COLO668 (cell line): ENCODE measurements around the gene INHBE.
"Not testable (repeated sequence)": the region's sequence is repeated elsewhere in the genome, so short reads cannot be mapped to it uniquely, and the experiment has no call there.

Source experiments
- DNase-seq: peaks from one replicate; lab custom pipeline; 2025; ENCODE audit not compliant: unreplicated experiment; lab: John Stamatoyannopoulos, UW

The INHBE gene

GRCh38 chr12:57441393-57441792 is 13.7 kb upstream of the INHBE start:
- DNase-seq, result not testable (repeated sequence)

- no peak for DNase-seq
These were observed 13.2 kb upstream of the INHBE start for GRCh38 chr12:57441846-57442427.

- not testable (repeated sequence) for DNase-seq
These were observed 10.8 kb upstream of the INHBE start for GRCh38 chr12:57444337-57444736.

- DNase-seq, result no peak
These were observed 10.4 kb upstream of the INHBE start for GRCh38 chr12:57444744-57445143.

GRCh38 chr12:57446292-57446960 is 8.7 kb upstream of the INHBE start:
- no peak for DNase-seq

- DNase-seq, result no peak
These were observed 6.4 kb upstream of the INHBE start for GRCh38 chr12:57448669-57449068.

GRCh38 chr12:57449375-57449774 is 5.7 kb upstream of the INHBE start:
- DNase-seq, result no peak

GRCh38 chr12:57450057-57450456 is 5.0 kb upstream of the INHBE start:
- no peak for DNase-seq

GRCh38 chr12:57451233-57451778 is 3.8 kb upstream of the INHBE start:
- DNase-seq, result no peak

- DNase-seq, result no peak
These were observed 2.7 kb upstream of the INHBE start for GRCh38 chr12:57452181-57452936.

GRCh38 chr12:57452937-57453509 is 2.1 kb upstream of the INHBE start:
- DNase-seq, result peak; percentile 61

GRCh38 chr12:57454213-57454565 is 918 bp upstream of the INHBE start:
- DNase-seq, result no peak

GRCh38 chr12:57455374-57456144 is 452 bp downstream of the INHBE start:
- DNase-seq, result peak; percentile 64

- peak; percentile 19 for DNase-seq
These were observed 1.1 kb downstream of the INHBE start for GRCh38 chr12:57456145-57456700.

- DNase-seq, result no peak
These were observed 1.8 kb downstream of the INHBE start for GRCh38 chr12:57456737-57457490.

- DNase-seq, result no peak
These were observed 3.6 kb downstream of the INHBE start for GRCh38 chr12:57458665-57459054.

- peak; percentile 87 for DNase-seq
These were observed 4.1 kb downstream of the INHBE start for GRCh38 chr12:57459055-57459749.

- peak; percentile 35 for DNase-seq
These were observed 4.8 kb downstream of the INHBE start, which contains the start of gene GLI1 for GRCh38 chr12:57459750-57460467. Gene GLI1 (plus strand): TSS chr12:57459785. CDS start chr12:57463692, 3,907 bp downstream.

GRCh38 chr12:57460468-57460784 is 5.3 kb downstream of the INHBE start:
- DNase-seq, result no peak
